KMS-11 (cell line): ENCODE results near the gene RS1.

Experiments
- H2AFZ ChIP-seq: fragments of 200-600 bp; sonication (generic); 2 replicates; pipeline ENCODE4 v1.6.1; 2016; ENCODE audit warnings: antibody characterized with exemption, mixed run types, low read depth
- H3K27ac ChIP-seq: fragments of 200-600 bp; sonication (generic); 2 replicates; pipeline ENCODE4 v1.6.1; 2016; ENCODE audit warnings: mild to moderate bottlenecking, mixed run types
- H3K27me3 ChIP-seq: fragments of 200-600 bp; sonication (generic); 2 replicates; pipeline ENCODE4 v1.6.1; 2017; ENCODE audit warnings: mild to moderate bottlenecking, low read depth, mixed run types, moderate library complexity; ENCODE audit not compliant: insufficient read depth
- H3K36me3 ChIP-seq: fragments of 200-600 bp; sonication (generic); 2 replicates; pipeline ENCODE4 v1.6.1; 2017; ENCODE audit warnings: mild to moderate bottlenecking, mixed run types; ENCODE audit not compliant: insufficient read depth
- H3K4me1 ChIP-seq: fragments of 200-600 bp; sonication (generic); 2 replicates; pipeline ENCODE4 v1.6.1; 2016; ENCODE audit warnings: mild to moderate bottlenecking, low read depth, mixed run types; ENCODE audit not compliant: poor library complexity, severe bottlenecking
- H3K4me2 ChIP-seq: fragments of 200-600 bp; sonication (generic); 2 replicates; pipeline ENCODE4 v1.7.0; 2016; ENCODE audit warnings: mild to moderate bottlenecking, mixed run types
- H3K4me3 ChIP-seq: fragments of 200-600 bp; sonication (generic); IDR thresholded peaks from 2 replicates; pipeline ENCODE4 v1.6.1; 2017; ENCODE audit warnings: low read depth, low read length, mixed read lengths; ENCODE audit not compliant: insufficient read depth
- H3K79me2 ChIP-seq: fragments of 200-600 bp; sonication (generic); 2 replicates; pipeline ENCODE4 v1.6.1; 2016; ENCODE audit warnings: low read depth, mixed run types; ENCODE audit not compliant: insufficient read depth
- H3K9ac ChIP-seq: fragments of 200-600 bp; sonication (generic); 2 replicates; pipeline ENCODE4 v1.6.1; 2016; ENCODE audit warnings: mild to moderate bottlenecking, mixed run types
- H4K20me1 ChIP-seq: fragments of 200-600 bp; sonication (generic); 2 replicates; pipeline ENCODE4 v1.6.1; 2016; ENCODE audit warnings: mild to moderate bottlenecking, mixed run types; ENCODE audit not compliant: insufficient read depth
- CTCF ChIP-seq: fragments of 200-600 bp; sonication (generic); conservative IDR thresholded peaks from 2 replicates; pipeline ENCODE4 v1.6.1; 2017; ENCODE audit warnings: low read depth, mild to moderate bottlenecking, antibody characterized with exemption, low read length, moderate library complexity, mixed read lengths

Gene RS1

GRCh38 chrX:18696653-18697052 lies 24.7 kb upstream of the RS1 start:
- H2AFZ ChIP-seq = no peak overlapping the region
- no peak overlapping the region for H3K27ac ChIP-seq
- H3K9ac ChIP-seq = no peak overlapping the region
- no peaks in the 10 kb centered on the region for H3K79me2 ChIP-seq
- H3K27me3 ChIP-seq = no peaks in the 10 kb centered on the region
- H3K36me3 ChIP-seq = no peaks in the 10 kb centered on the region
- no peak overlapping the region for H3K4me2 ChIP-seq
- TF ChIP-seq CTCF = no peak
- H3K4me3 ChIP-seq = no peak overlapping the region
- H3K4me1 ChIP-seq = no peaks in the 10 kb centered on the region
- no peaks in the 10 kb centered on the region for H4K20me1 ChIP-seq

- Histone ChIP-seq H3K9ac (no peak overlapping the region), H3K36me3 (no peaks in the 10 kb centered on the region), H2AFZ (no peak overlapping the region), H3K79me2 (no peaks in the 10 kb centered on the region), H3K4me3 (no peak overlapping the region), H4K20me1 (no peaks in the 10 kb centered on the region), H3K4me2 (no peak overlapping the region), H3K27ac (no peak overlapping the region), H3K27me3 (no peaks in the 10 kb centered on the region), H3K4me1 (no peaks in the 10 kb centered on the region)
- TF ChIP-seq CTCF = no peak
Measured at GRCh38 chrX:18692541-18692940, 20.6 kb upstream of the RS1 start.

- no peak overlapping the region for H3K4me3 ChIP-seq
- no peaks in the 10 kb centered on the region for H3K27me3 ChIP-seq
- no peak for TF ChIP-seq CTCF
- no peak overlapping the region for H2AFZ ChIP-seq
- no peaks in the 10 kb centered on the region for H3K36me3 ChIP-seq
- no peaks in the 10 kb centered on the region for H4K20me1 ChIP-seq
- no peak overlapping the region for H3K27ac ChIP-seq
- no peaks in the 10 kb centered on the region for H3K4me1 ChIP-seq
- no peak overlapping the region for H3K9ac ChIP-seq
- H3K4me2 ChIP-seq = no peak overlapping the region
- no peaks in the 10 kb centered on the region for H3K79me2 ChIP-seq
Measured at GRCh38 chrX:18691431-18691830, 19.5 kb upstream of the RS1 start.

- no peak for TF ChIP-seq CTCF
- H3K9ac ChIP-seq = no peak overlapping the region
- H3K27ac ChIP-seq = no peak overlapping the region
- no peaks in the 10 kb centered on the region for H3K36me3 ChIP-seq
- H3K4me3 ChIP-seq = no peak overlapping the region
- H3K27me3 ChIP-seq = no peaks in the 10 kb centered on the region
- H4K20me1 ChIP-seq = no peaks in the 10 kb centered on the region
- no peak overlapping the region for H3K4me2 ChIP-seq
- no peak overlapping the region for H2AFZ ChIP-seq
- H3K79me2 ChIP-seq = no peaks in the 10 kb centered on the region
- H3K4me1 ChIP-seq = no peaks in the 10 kb centered on the region
Measured at GRCh38 chrX:18687856-18688495, 16.1 kb upstream of the RS1 start.
